HUES6 (cell line): ENCODE data around the gene CCND1.

ENCODE experiments used
- H3K27ac ChIP-seq: 2 replicates; pipeline ENCODE4 v1.7.0; 2013; ENCODE audit warnings: low read depth, mild to moderate bottlenecking, low read length, inconsistent platforms
- H3K27me3 ChIP-seq: 2 replicates; pipeline ENCODE4 v1.6.1; 2013; ENCODE audit warnings: low read length; ENCODE audit not compliant: control insufficient read depth, insufficient read depth
- H3K36me3 ChIP-seq: 2 replicates; pipeline ENCODE4 v1.6.1; 2013; ENCODE audit warnings: low read length; ENCODE audit not compliant: control insufficient read depth, insufficient read depth
- H3K4me1 ChIP-seq: 2 replicates; pipeline ENCODE4 v1.6.1; 2013; ENCODE audit warnings: low read length; ENCODE audit not compliant: control insufficient read depth, insufficient read depth
- H3K4me3 ChIP-seq: 2 replicates; pipeline ENCODE4 v1.5.1; 2013; ENCODE audit warnings: low read depth, low read length
- H3K9ac ChIP-seq: one replicate; pipeline ENCODE4 v1.6.1; 2013; ENCODE audit warnings: mild to moderate bottlenecking, low read length
- H3K9me3 ChIP-seq: 2 replicates; pipeline ENCODE4 v1.6.1; 2013; ENCODE audit warnings: low read depth, low read length; ENCODE audit not compliant: control insufficient read depth, insufficient read depth

CCND1 gene

GRCh38 chr11:69635804-69636511 lies 5.0 kb upstream of the CCND1 start:
- no peaks in the 10 kb centered on the region for H3K9me3 ChIP-seq
- no peak overlapping the region for H3K27ac ChIP-seq
- peak overlapping the region; percentile 100 for H3K4me3 ChIP-seq
- no peaks in the 10 kb centered on the region for H3K36me3 ChIP-seq
- peaks cover 22% of the 10 kb centered on the region for H3K27me3 ChIP-seq
- H3K9ac ChIP-seq, result peak overlapping the region; percentile 61
- H3K4me1 ChIP-seq, result peaks cover 28% of the 10 kb centered on the region

- H3K4me3 ChIP-seq, result peak overlapping the region; percentile 100
- peaks cover 2% of the 10 kb centered on the region; the same call in 1 of the 2 replicates for H3K36me3 ChIP-seq
- H3K9ac ChIP-seq, result peak overlapping the region; percentile 94
- peaks cover 22% of the 10 kb centered on the region for H3K27me3 ChIP-seq
- no peaks in the 10 kb centered on the region for H3K9me3 ChIP-seq
- H3K4me1 ChIP-seq, result peaks cover 28% of the 10 kb centered on the region
- H3K27ac ChIP-seq, result peak overlapping the region; percentile 96; the same call in 1 of the 2 replicates
Measured at GRCh38 chr11:69636512-69637197, 4.3 kb upstream of the CCND1 start.

GRCh38 chr11:69637198-69637940 lies 3.6 kb upstream of the CCND1 start:
- Histone ChIP-seq H3K27ac (peak overlapping the region; percentile 96; the same call in 1 of the 2 replicates), H3K36me3 (peaks cover 2% of the 10 kb centered on the region; the same call in 1 of the 2 replicates), H3K9me3 (no peaks in the 10 kb centered on the region), H3K9ac (peak overlapping the region; percentile 94), H3K4me1 (peaks cover 28% of the 10 kb centered on the region), H3K27me3 (peaks cover 22% of the 10 kb centered on the region), H3K4me3 (peak overlapping the region; percentile 100)

- Histone ChIP-seq H3K4me1 (peaks cover 28% of the 10 kb centered on the region), H3K27ac (peak overlapping the region; percentile 96), H3K36me3 (peaks cover 2% of the 10 kb centered on the region; the same call in 1 of the 2 replicates), H3K27me3 (peaks cover 22% of the 10 kb centered on the region), H3K4me3 (peak overlapping the region; percentile 100), H3K9me3 (no peaks in the 10 kb centered on the region), H3K9ac (peak overlapping the region; percentile 94)
Measured at GRCh38 chr11:69637941-69638871, 2.8 kb upstream of the CCND1 start.

GRCh38 chr11:69638941-69639681 lies 1.8 kb upstream of the CCND1 start:
- H3K27ac ChIP-seq, result peak overlapping the region; percentile 96
- H3K9me3 ChIP-seq, result no peaks in the 10 kb centered on the region
- peak overlapping the region; percentile 94 for H3K9ac ChIP-seq
- H3K4me3 ChIP-seq, result peak overlapping the region; percentile 100
- H3K27me3 ChIP-seq, result peaks cover 22% of the 10 kb centered on the region
- peaks cover 9% of the 10 kb centered on the region for H3K36me3 ChIP-seq
- peaks cover 34% of the 10 kb centered on the region for H3K4me1 ChIP-seq

GRCh38 chr11:69639831-69640230 lies 1.1 kb upstream of the CCND1 start:
- Histone ChIP-seq H3K9me3 (no peaks in the 10 kb centered on the region), H3K27me3 (peaks cover 22% of the 10 kb centered on the region), H3K9ac (peak overlapping the region; percentile 93), H3K4me1 (peaks cover 29% of the 10 kb centered on the region), H3K4me3 (peak overlapping the region; percentile 100), H3K27ac (peak overlapping the region; percentile 96; the same call in 1 of the 2 replicates), H3K36me3 (peaks cover 16% of the 10 kb centered on the region)

- Histone ChIP-seq H3K27ac (peak overlapping the region; percentile 96; the same call in 1 of the 2 replicates), H3K9ac (peak overlapping the region; percentile 93), H3K4me3 (peak overlapping the region; percentile 100), H3K4me1 (peaks cover 27% of the 10 kb centered on the region), H3K9me3 (no peaks in the 10 kb centered on the region), H3K27me3 (peaks cover 21% of the 10 kb centered on the region), H3K36me3 (peaks cover 22% of the 10 kb centered on the region)
Measured at GRCh38 chr11:69640260-69640994, 529 bp upstream of the CCND1 start.

- peaks cover 37% of the 10 kb centered on the region for H3K36me3 ChIP-seq
- H3K4me1 ChIP-seq, result peaks cover 24% of the 10 kb centered on the region
- H3K9ac ChIP-seq, result peak overlapping the region; percentile 100
- H3K27ac ChIP-seq, result peak overlapping the region; percentile 94; the same call in 1 of the 2 replicates
- H3K27me3 ChIP-seq, result peaks cover 8% of the 10 kb centered on the region
- peak overlapping the region; percentile 100 for H3K4me3 ChIP-seq
- H3K9me3 ChIP-seq, result no peaks in the 10 kb centered on the region
Measured at GRCh38 chr11:69641681-69642548, 959 bp downstream of the CCND1 start.

GRCh38 chr11:69642549-69642912 lies 1.6 kb downstream of the CCND1 start:
- peaks cover 2% of the 10 kb centered on the region for H3K27me3 ChIP-seq
- H3K27ac ChIP-seq, result peak overlapping the region; percentile 67; the same call in 1 of the 2 replicates
- H3K36me3 ChIP-seq, result peaks cover 43% of the 10 kb centered on the region
- peaks cover 21% of the 10 kb centered on the region for H3K4me1 ChIP-seq
- H3K9me3 ChIP-seq, result no peaks in the 10 kb centered on the region
- H3K9ac ChIP-seq, result peak overlapping the region; percentile 100
- peak overlapping the region; percentile 100 for H3K4me3 ChIP-seq
